Measurements from ENCODE around the gene DTHD1.

Gene DTHD1

DNA sequence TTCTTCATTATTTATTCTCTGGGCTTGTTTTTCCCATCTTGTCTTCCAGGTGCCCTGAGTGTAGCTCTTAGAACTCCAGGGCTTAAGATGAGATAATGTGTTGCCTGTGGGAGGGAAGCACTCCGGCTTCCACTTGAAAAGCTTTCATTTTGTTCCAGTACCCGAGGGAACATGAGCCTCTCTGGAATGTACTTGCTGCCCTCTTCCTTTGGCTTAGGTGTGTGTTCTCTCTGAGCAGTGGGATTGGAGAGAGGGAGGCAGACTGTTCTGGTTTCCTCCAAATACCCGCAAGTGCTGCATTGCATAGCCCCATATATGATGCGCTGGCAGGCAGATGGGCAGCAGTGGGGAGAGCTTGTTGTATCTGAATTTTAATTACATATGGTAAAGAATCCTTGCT is 861 bp upstream of the DTHD1 start:
- in situ Hi-C loops (cut with HindIII; ENCODE audit: low pct_unique_long_range_greater_than_20kb, low sequenced_read_pairs) = no loop called here
- DNase-seq (ENCODE audit: low read depth in 1 of 2, low spot score in 1 of 2) = peak; percentile 4 to 8
- TF ChIP-seq JUND (IDR thresholded peaks at IDR 0.05; ENCODE audit: low read depth) = no peak

DNA sequence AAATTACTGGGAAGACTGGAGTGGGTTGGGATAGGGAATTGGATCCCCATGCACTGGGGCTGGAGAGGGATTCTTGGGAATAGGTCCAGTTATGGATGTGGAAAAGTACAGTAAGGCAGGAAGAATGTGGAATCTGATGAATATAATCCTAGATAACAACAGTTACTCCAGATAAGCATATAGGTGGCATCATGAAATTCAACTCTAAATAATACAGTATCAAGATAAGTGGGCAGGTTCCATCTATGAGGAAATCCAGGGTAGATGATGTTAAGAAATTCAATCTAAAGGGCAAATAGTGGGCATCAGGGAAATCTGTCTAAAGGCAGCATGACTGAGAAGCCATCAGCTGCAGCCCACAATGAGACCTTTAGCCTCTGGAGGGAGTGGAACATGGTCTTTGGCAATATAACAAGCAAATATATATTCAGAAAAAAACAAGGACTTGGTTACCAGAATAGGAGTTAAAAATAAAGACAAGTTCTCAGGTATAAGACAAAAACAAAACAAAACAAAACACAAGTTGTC is 1.2 kb downstream of the DTHD1 start:
- no peak for DNase-seq (ENCODE audit: low read depth in 1 of 2, low spot score in 1 of 2)
- in situ Hi-C loops (cut with HindIII; ENCODE audit: low pct_unique_long_range_greater_than_20kb, low sequenced_read_pairs) = no loop called here
- no peak for TF ChIP-seq JUND (IDR thresholded peaks at IDR 0.05; ENCODE audit: low read depth)

DNA sequence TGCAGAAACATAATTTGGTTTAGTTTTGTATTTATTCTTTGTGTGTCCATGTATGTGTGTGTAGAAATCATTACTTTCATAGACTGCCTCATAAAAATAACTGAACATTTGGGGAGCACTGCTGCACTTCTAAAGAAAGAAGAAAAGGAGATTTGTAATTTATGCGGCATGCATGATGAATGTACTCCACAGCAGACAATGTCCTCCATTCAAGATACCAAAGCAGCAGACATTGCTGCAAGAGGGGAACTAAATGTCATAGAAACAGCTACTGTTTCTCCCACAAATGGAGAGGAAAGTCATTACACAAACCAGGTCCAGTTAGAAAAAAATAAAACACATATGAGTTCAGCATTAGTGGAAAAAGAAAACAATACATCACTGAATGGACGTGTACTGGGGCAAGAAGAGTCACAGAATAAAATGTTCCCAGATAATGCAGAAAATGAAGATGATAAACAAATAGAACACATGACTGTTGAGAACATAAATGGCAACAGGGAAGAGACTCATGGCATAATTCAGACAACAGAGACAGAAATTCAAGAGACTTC is 2.6 kb downstream of the DTHD1 start:
- in situ Hi-C loops (cut with HindIII; ENCODE audit: low pct_unique_long_range_greater_than_20kb, low sequenced_read_pairs) = no loop called here
- no peak for DNase-seq (ENCODE audit: low read depth in 1 of 2, low spot score in 1 of 2)
- TF ChIP-seq JUND (IDR thresholded peaks at IDR 0.05; ENCODE audit: low read depth) = no peak

DNA sequence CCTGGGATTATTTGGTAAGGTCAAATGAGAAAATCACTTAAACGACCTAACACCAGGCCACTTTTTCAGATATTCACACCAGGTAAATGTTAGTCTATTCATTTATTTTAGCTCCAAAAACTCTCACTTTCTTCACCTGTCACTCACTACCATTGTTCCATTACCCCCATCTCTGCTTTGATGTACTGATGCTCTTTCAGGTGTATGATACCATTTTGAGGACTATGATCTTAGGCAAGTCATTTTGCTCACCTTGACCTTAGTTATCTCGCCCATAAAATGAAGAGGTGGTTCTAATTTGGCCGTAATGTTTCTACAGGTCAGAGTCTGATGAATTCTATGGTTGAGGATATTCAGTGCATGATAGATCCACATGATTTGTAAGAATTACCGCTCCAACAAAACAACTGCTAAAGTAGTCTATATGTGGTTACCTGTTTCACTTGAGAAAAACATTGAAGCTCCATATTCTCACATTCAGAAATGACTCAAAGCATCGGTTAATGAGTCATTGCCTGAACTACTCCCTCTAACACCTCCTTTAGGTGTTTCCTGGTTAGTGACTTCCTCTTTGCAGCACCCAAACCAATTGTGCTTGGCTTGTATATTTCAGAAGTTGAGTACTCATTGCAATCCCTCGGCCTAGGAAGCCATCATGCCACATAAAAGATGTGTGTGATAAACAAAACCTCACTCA is 4.5 kb downstream of the DTHD1 start:
- TF ChIP-seq JUND (IDR thresholded peaks at IDR 0.05; ENCODE audit: low read depth) = no peak
- in situ Hi-C loops (cut with HindIII; ENCODE audit: low pct_unique_long_range_greater_than_20kb, low sequenced_read_pairs) = no loop called here
- DNase-seq (ENCODE audit: low read depth in 1 of 2, low spot score in 1 of 2) = no peak

DNA sequence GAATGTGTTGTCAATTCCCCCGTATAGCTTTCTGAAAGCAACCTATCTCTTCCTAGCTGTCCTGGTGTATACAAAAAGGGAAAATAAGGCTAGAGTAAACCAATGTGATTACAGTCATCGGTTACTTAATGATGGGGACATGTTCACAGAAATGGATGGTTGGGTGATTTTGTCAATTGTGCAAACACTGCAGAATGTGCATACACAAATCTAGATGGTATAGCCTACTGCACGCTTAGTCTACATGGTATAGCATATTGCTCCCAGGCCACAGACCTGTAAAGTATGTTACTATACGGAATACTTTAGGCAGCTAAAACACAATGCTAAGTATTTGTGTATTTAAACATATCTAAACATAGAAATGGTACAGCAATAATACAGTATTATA is 5.1 kb downstream of the DTHD1 start:
- in situ Hi-C loops (cut with HindIII; ENCODE audit: low pct_unique_long_range_greater_than_20kb, low sequenced_read_pairs) = no loop called here
- no peak for TF ChIP-seq JUND (IDR thresholded peaks at IDR 0.05; ENCODE audit: low read depth)
- no peak for DNase-seq (ENCODE audit: low read depth in 1 of 2, low spot score in 1 of 2)

DNA sequence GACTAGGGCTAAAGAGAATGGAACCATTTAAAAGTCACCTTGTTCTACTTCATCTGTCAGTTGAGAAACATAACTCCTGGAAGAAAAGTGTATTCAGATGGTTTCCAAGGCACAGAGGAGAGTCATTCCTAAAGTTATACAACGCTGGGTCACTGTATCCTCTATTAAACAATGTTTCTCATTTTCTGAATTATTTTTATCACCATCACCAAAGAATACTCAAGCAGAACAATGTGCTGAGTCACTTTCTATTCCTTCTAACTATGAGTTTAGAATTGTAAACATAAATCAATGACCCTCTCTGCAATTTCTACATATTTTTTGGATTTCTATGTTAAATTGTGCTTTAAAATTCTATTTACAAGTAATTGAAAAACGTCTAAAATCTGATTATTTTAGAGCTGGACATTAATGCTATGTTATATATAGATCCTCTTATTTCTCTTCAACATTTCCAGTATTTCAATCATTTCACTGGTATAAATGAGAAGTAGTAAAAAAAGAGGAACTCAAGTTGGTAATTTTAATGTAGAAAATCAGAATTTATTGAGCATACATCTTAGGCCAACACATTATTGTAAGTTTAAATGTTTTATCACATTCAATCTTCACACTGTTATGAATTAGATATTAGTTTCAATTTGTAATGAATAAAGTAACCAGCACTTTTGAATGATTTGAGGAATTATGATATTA is 7.5 kb downstream of the DTHD1 start:
- TF ChIP-seq JUND (IDR thresholded peaks at IDR 0.05; ENCODE audit: low read depth) = no peak
- DNase-seq (ENCODE audit: low read depth in 1 of 2, low spot score in 1 of 2) = no peak
- in situ Hi-C loops (cut with HindIII; ENCODE audit: low pct_unique_long_range_greater_than_20kb, low sequenced_read_pairs) = no loop called here

DNA sequence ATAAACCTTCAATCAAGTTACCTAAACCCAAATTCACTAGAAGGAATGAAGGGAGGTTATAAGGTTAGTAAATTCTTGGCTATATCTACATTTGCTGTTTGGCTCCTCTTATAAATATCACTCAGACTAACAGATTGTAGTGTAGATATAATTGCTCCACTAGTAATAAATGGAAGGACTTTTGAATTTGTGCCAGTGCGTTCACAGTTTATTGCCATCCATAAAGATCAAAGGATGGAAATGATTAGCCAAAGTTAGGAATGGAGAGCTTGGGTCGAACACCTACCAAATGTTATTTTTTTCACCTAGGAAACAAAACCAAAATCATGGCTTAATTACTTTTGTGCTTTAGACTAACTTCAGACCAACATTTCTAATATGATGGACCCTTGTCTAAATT is 9.2 kb downstream of the DTHD1 start:
- no peak for TF ChIP-seq JUND (IDR thresholded peaks at IDR 0.05; ENCODE audit: low read depth)
- DNase-seq (ENCODE audit: low read depth in 1 of 2, low spot score in 1 of 2) = no peak
- in situ Hi-C loops (cut with HindIII; ENCODE audit: low pct_unique_long_range_greater_than_20kb, low sequenced_read_pairs) = no loop called here

DNA sequence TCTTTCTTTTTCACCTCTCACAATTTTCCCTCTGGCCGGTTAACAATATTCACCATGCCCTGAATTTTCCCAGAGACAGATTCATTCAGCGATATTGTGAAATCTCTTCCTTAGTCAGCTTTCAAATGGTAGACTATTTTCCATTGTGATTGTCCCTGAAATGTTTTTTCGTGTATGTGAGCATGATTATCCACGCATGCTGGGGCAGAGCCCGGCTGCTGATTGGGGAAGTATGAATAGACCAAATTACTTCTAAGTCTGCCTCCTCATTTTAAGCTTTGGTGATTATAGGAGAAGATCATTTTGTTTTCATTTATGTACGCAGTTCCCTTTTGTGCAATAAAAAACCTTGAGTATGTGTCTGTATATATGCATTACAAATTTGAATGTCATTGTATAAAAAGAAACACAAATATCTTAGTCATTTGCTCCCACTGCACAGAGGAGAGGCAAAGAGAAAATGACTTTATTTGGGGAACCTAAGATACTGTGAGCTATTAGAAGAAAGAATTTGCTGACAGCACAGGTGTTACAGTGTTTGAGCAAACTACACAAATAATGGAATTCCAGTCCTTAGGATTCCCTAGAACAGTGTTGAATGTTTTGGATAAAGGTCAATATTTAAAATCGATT is 11.3 kb downstream of the DTHD1 start:
- no peak for DNase-seq (ENCODE audit: low read depth in 1 of 2, low spot score in 1 of 2)
- in situ Hi-C loops (cut with HindIII; ENCODE audit: low pct_unique_long_range_greater_than_20kb, low sequenced_read_pairs) = no loop called here
- TF ChIP-seq JUND (IDR thresholded peaks at IDR 0.05; ENCODE audit: low read depth) = no peak

DNA sequence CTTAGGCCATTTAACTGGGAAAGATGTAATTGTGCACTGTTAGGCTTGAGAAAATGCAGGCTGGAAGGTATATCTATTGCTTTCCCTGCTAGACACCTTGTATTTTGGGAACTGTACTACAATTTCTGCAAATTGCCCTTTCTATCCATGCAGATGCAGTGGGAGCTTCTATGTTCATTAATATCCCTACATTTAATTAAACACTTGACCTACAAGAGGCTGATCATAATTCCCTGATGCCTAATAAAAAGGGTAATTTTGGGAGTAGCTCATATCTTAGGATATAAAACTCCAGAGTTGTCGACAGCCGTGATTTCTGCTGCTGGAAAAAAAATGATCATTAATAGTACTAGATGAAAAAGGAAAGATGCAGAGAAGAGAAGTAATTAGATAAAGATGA is 19.7 kb downstream of the DTHD1 start:
- no peak for TF ChIP-seq JUND (IDR thresholded peaks at IDR 0.05; ENCODE audit: low read depth)
- in situ Hi-C loops (cut with HindIII; ENCODE audit: low pct_unique_long_range_greater_than_20kb, low sequenced_read_pairs) = no loop called here
- no peak for DNase-seq (ENCODE audit: low read depth in 1 of 2, low spot score in 1 of 2)

DNA sequence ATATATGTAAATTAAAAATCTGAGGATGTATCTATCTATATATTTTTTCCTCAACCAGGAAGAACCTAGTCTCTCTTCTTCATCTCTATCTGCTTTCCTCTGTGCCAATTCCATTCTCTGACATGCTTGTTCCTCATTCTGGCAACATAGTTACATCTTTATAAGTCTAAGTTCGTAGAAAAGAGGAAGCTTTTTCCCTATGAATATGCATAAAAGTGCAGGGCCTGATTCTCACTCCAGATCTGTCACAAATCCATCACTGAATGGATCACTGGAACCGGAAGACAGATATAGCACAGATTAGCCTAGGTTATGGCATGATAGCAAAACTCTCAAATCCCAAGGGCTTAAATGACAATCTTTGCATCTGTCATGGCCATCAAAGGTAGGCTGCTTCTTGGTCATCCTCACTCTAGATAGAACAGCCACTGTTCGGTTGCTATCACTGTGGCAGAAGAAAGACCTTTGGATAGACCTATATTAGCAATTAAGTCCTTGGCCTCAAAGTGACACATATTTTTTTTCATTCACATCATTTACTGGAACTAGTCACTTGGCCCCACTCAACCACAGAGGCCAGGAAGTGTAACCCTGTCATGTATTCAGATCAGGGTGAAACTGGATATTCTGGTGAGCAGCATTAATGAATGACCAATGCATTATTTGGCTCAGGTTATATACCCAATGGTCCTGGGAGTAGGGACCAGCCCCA is 22.2 kb downstream of the DTHD1 start:
- in situ Hi-C loops (cut with HindIII; ENCODE audit: low pct_unique_long_range_greater_than_20kb, low sequenced_read_pairs) = no loop called here
- DNase-seq (ENCODE audit: low read depth in 1 of 2, low spot score in 1 of 2) = no peak

DNA sequence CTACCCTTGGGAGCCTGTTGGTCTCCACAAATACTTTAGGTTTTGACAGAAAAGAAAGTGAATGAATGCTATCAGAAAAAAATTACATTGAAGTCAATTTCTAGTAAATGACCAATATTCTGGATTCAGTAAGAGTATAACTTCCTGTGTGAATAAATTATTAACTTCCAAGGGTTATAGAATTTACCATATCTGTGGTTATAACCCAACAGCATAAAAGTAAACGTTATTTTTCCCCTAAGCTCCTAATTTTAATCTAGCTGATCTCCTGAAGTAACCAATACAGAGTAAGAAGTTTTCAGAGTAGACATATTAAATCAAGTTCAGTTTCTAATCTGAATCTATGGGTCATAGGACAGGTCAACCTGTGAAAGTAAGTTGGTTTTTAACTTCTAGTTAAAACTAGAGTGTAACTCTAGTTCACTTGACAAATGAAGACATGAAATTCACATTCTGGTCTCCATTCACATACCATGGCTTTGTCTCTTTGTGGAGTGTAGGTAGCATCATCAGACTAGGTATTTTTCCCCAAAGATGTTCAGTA is 22.8 kb downstream of the DTHD1 start:
- in situ Hi-C loops (cut with HindIII; ENCODE audit: low pct_unique_long_range_greater_than_20kb, low sequenced_read_pairs) = no loop called here
- no peak for TF ChIP-seq JUND (IDR thresholded peaks at IDR 0.05; ENCODE audit: low read depth)
- no peak for DNase-seq (ENCODE audit: low read depth in 1 of 2, low spot score in 1 of 2)

More for the DNA sequence above, 22.2 kb downstream of the DTHD1 start:
- TF ChIP-seq JUND (IDR thresholded peaks at IDR 0.05; ENCODE audit: low read depth) = no peak

DNA sequence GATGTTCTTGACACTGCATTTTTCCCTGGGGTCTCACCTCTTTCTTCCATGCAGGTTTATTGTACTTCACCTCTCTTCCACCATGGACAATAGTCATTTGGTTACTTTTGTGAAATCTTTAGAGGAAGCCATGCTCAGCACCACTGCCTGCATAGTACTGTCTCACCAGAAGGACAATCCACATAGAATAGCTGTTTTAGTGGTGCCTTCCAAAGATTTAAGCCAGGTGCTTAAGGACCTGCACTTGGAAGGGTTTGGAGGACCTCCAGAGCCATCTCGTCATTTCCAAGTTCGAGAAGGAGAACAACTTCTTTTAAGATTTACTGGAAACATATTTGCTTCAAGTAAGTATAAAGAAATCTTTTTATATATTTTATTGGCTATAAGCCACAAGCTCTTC is 26.7 kb downstream of the DTHD1 start:
- no peak for TF ChIP-seq JUND (IDR thresholded peaks at IDR 0.05; ENCODE audit: low read depth)
- in situ Hi-C loops (cut with HindIII; ENCODE audit: low pct_unique_long_range_greater_than_20kb, low sequenced_read_pairs) = no loop called here
- DNase-seq (ENCODE audit: low read depth in 1 of 2, low spot score in 1 of 2) = no peak

All from T47D (cell line).